SK-N-SH treated with all-trans-retinoic acid at 6 μM for 48 hours (cell line): ENCODE results near the gene SMC6.

Experiments
- ATAC-seq: fragments of 200-7000 bp; cut with Tn5 transposase; 3 replicates; pipeline ENCODE4 v1.9.1; 2020; ENCODE audit warnings: mild to moderate bottlenecking, moderate library complexity
- ARNTL ChIP-seq: fragments of 450-650 bp; formaldehyde crosslinking; IDR thresholded peaks from 2 replicates; pipeline ENCODE4 v1.5.0; 2020; ENCODE audit warnings: low read depth, mild to moderate bottlenecking, moderate library complexity, borderline replicate concordance
- BACH2 ChIP-seq: fragments of 250-450 bp; sonication (Bioruptor Pico); IDR thresholded peaks from 2 replicates; pipeline ENCODE4 v1.9.0; 2021; ENCODE audit warnings: mild to moderate bottlenecking, borderline replicate concordance
- CREB5 ChIP-seq: fragments of 250-450 bp; sonication (Bioruptor Pico); IDR thresholded peaks from 2 replicates; pipeline ENCODE4 v1.5.1; 2020; ENCODE audit warnings: low read depth, mild to moderate bottlenecking, moderate library complexity
- CSDC2 ChIP-seq: fragments of 250-450 bp; sonication (Bioruptor Pico); IDR thresholded peaks from 2 replicates; pipeline ENCODE4 v1.5.0; 2020; ENCODE audit warnings: mild to moderate bottlenecking, moderate library complexity
- CSRNP3 ChIP-seq: fragments of 250-450 bp; sonication (Bioruptor Pico); IDR thresholded peaks from 2 replicates; pipeline ENCODE4 v1.5.1; 2021; ENCODE audit warnings: mild to moderate bottlenecking, moderate library complexity
- ESRRG ChIP-seq: fragments of 250-450 bp; sonication (Bioruptor Pico); IDR thresholded peaks from 2 replicates; pipeline ENCODE4 v1.6.1; 2021; ENCODE audit warnings: mild to moderate bottlenecking
- GLIS3 ChIP-seq: fragments of 250-450 bp; sonication (Bioruptor Pico); IDR thresholded peaks from 2 replicates; pipeline ENCODE4 v1.5.0; 2020; ENCODE audit warnings: mild to moderate bottlenecking, moderate library complexity
- ISL1 ChIP-seq: fragments of 250-450 bp; sonication (Bioruptor Pico); IDR thresholded peaks from 2 replicates; pipeline ENCODE4 v2.1.2; 2022; ENCODE audit warnings: mild to moderate bottlenecking, moderate library complexity
- OSR1 ChIP-seq: fragments of 250-450 bp; sonication (Bioruptor Pico); IDR thresholded peaks from 2 replicates; pipeline ENCODE4 v1.8.0; 2022; ENCODE audit warnings: moderate library complexity, mild to moderate bottlenecking, inconsistent platforms
- POU6F1 ChIP-seq: fragments of 250-450 bp; sonication (Bioruptor Pico); IDR thresholded peaks from 2 replicates; pipeline ENCODE4 v1.8.0; 2021; ENCODE audit warnings: low read depth, mild to moderate bottlenecking, moderate library complexity, borderline replicate concordance
- PPARA ChIP-seq: fragments of 250-450 bp; sonication (Bioruptor Pico); IDR thresholded peaks from 2 replicates; pipeline ENCODE4 v1.5.0; 2020; ENCODE audit warnings: mild to moderate bottlenecking, borderline replicate concordance
- RARB ChIP-seq: fragments of 250-450 bp; sonication (Bioruptor Pico); IDR thresholded peaks from 2 replicates; pipeline ENCODE4 v1.8.0; 2021; ENCODE audit warnings: mild to moderate bottlenecking, moderate library complexity
- SNAI2 ChIP-seq: fragments of 250-450 bp; sonication (Bioruptor Pico); IDR thresholded peaks from 2 replicates; pipeline ENCODE4 v1.5.0; 2020; ENCODE audit warnings: mild to moderate bottlenecking, moderate library complexity
- TCF4 ChIP-seq: fragments of 250-450 bp; sonication (Bioruptor Pico); IDR thresholded peaks from 2 replicates; pipeline ENCODE4 v1.8.0; 2021; ENCODE audit warnings: mild to moderate bottlenecking, moderate library complexity, borderline replicate concordance
- TOX ChIP-seq: fragments of 250-450 bp; sonication (Bioruptor Pico); IDR thresholded peaks from 2 replicates; pipeline ENCODE4 v1.8.0; 2021; ENCODE audit warnings: mild to moderate bottlenecking, moderate library complexity, borderline replicate concordance
- TSHZ2 ChIP-seq: fragments of 250-450 bp; sonication (Bioruptor Pico); IDR thresholded peaks from 2 replicates; pipeline ENCODE4 v1.5.0; 2020; ENCODE audit warnings: mild to moderate bottlenecking, moderate library complexity
- ZC3H10 ChIP-seq: fragments of 250-450 bp; sonication (Bioruptor Pico); IDR thresholded peaks from 2 replicates; pipeline ENCODE4 v1.5.1; 2021; ENCODE audit warnings: mild to moderate bottlenecking, moderate library complexity
- ZFP3 ChIP-seq: fragments of 250-450 bp; sonication (Bioruptor Pico); IDR thresholded peaks from 2 replicates; pipeline ENCODE4 v1.5.0; 2020; ENCODE audit warnings: mild to moderate bottlenecking, moderate library complexity
- ZFP30 ChIP-seq: fragments of 450-650 bp; formaldehyde crosslinking; IDR thresholded peaks from 2 replicates; pipeline ENCODE4 v1.5.0; 2022; ENCODE audit warnings: mild to moderate bottlenecking, moderate library complexity
- ZNF565 ChIP-seq: fragments of 450-650 bp; formaldehyde crosslinking; conservative IDR thresholded peaks from 2 replicates; pipeline ENCODE4 v1.5.0; 2020; ENCODE audit warnings: low read depth, mild to moderate bottlenecking, moderate library complexity
- ZNF70 ChIP-seq: fragments of 450-650 bp; formaldehyde crosslinking; IDR thresholded peaks from 2 replicates; pipeline ENCODE4 v1.5.0; 2020; ENCODE audit warnings: mild to moderate bottlenecking, moderate library complexity
- ZNF8 ChIP-seq: fragments of 450-650 bp; formaldehyde crosslinking; IDR thresholded peaks from 2 replicates; pipeline ENCODE4 v1.5.0; 2020; ENCODE audit warnings: mild to moderate bottlenecking, moderate library complexity

Gene SMC6

GRCh38 chr2:17689010-17689409 is 64.6 kb downstream of the SMC6 start:
- ATAC-seq = no peak
- no peak for TF ChIP-seq ISL1 (CRISPR knock-in tag)
- TF ChIP-seq PPARA (CRISPR knock-in tag) = no peak
- no peak for TF ChIP-seq BACH2 (CRISPR knock-in tag)
- no peak for TF ChIP-seq GLIS3
- TF ChIP-seq CREB5 (CRISPR knock-in tag) = no peak
- TF ChIP-seq TOX (CRISPR knock-in tag) = no peak
- TF ChIP-seq ARNTL (CRISPR knock-in tag) = no peak
- TF ChIP-seq CSRNP3 (CRISPR knock-in tag) = no peak
- TF ChIP-seq TSHZ2 (CRISPR knock-in tag) = no peak
- TF ChIP-seq ZC3H10 (CRISPR knock-in tag) = no peak
- TF ChIP-seq OSR1 (CRISPR knock-in tag) = no peak
- TF ChIP-seq ZNF70 (CRISPR knock-in tag) = no peak
- TF ChIP-seq ZFP30 = no peak
- no peak for TF ChIP-seq CSDC2 (CRISPR knock-in tag)
- TF ChIP-seq TCF4 (CRISPR knock-in tag) = no peak
- TF ChIP-seq ZNF565 = no peak
- TF ChIP-seq ESRRG (CRISPR knock-in tag) = no peak
- no peak for TF ChIP-seq POU6F1 (CRISPR knock-in tag)

- TF ChIP-seq TOX (CRISPR knock-in tag) (no peak), ZNF70 (CRISPR knock-in tag) (no peak), ZNF565 (no peak), RARB (CRISPR knock-in tag) (no peak), ZC3H10 (CRISPR knock-in tag) (no peak), ZFP3 (CRISPR knock-in tag) (no peak), ARNTL (CRISPR knock-in tag) (no peak), OSR1 (CRISPR knock-in tag) (no peak), SNAI2 (CRISPR knock-in tag) (no peak)
- ATAC-seq = no peak
Measured at GRCh38 chr2:17688600-17688999, 65.0 kb downstream of the SMC6 start.

GRCh38 chr2:17683981-17684380 is 69.6 kb downstream of the SMC6 start:
- TF ChIP-seq ESRRG (CRISPR knock-in tag) = no peak
- no peak for TF ChIP-seq RARB (CRISPR knock-in tag)
- TF ChIP-seq BACH2 (CRISPR knock-in tag) = no peak
- no peak for TF ChIP-seq ZNF565
- TF ChIP-seq ZFP3 (CRISPR knock-in tag) = no peak
- no peak for TF ChIP-seq CREB5 (CRISPR knock-in tag)
- no peak for TF ChIP-seq ZNF8 (CRISPR knock-in tag)
- no peak for ATAC-seq
